AG09319 (cell line): ENCODE measurements around the gene KCNJ5.

Experiments
- DNase-seq: peaks from one replicate; pipeline ENCODE4 v3.0.0-alpha.2; 2010; ENCODE audit warnings: low read depth; ENCODE audit errors: extremely low read depth
- TF ChIP-seq, protein P1 (sequence below): IDR thresholded peaks from 2 replicates; pipeline ENCODE4 v1.5.1; 2011; ENCODE audit warnings: low read depth, mild to moderate bottlenecking, inconsistent platforms, low read length, moderate library complexity

Gene KCNJ5

DNA sequence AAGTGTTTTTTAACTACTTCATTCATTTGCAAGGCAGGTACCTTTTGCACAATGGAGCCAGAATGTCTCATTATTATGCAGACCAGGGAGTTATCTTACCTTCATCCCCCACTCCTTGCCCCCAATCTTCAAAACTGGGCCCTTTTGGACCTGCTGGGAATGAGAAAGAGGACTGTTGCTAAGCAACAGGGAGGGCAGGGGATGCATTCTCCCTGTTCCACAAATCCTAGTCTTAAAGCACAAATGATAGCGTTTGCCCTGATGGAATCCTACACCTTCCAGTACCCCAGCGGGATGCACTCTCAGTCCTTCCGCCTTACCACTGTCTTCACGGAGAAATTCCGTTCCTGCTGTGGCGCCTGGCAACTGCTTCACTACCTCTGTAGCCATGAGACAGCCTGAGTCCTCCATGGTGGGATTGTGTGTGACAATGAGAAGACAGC is 20.0 kb upstream of the KCNJ5 start:
- TF ChIP-seq, protein P1, sequence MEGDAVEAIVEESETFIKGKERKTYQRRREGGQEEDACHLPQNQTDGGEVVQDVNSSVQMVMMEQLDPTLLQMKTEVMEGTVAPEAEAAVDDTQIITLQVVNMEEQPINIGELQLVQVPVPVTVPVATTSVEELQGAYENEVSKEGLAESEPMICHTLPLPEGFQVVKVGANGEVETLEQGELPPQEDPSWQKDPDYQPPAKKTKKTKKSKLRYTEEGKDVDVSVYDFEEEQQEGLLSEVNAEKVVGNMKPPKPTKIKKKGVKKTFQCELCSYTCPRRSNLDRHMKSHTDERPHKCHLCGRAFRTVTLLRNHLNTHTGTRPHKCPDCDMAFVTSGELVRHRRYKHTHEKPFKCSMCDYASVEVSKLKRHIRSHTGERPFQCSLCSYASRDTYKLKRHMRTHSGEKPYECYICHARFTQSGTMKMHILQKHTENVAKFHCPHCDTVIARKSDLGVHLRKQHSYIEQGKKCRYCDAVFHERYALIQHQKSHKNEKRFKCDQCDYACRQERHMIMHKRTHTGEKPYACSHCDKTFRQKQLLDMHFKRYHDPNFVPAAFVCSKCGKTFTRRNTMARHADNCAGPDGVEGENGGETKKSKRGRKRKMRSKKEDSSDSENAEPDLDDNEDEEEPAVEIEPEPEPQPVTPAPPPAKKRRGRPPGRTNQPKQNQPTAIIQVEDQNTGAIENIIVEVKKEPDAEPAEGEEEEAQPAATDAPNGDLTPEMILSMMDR: no peak
- no peak for DNase-seq

DNA sequence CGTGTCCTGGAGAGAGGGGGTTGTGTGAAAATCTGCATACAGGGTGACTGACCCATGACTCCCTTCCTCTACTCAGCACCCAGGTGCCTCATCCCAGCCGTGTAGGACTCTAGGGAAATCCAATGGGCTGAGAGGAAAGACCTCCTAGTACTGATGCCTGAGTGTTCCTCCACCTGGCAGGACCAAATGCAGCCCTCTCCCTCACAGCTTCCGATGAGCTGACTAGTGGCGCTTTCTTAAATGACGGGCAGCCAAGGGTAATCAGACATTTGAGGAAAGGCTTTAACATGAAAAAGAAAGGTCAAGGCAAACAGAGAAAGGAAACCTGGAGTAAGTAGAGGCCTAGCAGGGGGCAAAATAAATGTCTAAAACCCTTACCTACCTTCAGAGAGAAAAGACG is 19.1 kb upstream of the KCNJ5 start:
- DNase-seq: no peak
- TF ChIP-seq, protein P1: no peak

DNA sequence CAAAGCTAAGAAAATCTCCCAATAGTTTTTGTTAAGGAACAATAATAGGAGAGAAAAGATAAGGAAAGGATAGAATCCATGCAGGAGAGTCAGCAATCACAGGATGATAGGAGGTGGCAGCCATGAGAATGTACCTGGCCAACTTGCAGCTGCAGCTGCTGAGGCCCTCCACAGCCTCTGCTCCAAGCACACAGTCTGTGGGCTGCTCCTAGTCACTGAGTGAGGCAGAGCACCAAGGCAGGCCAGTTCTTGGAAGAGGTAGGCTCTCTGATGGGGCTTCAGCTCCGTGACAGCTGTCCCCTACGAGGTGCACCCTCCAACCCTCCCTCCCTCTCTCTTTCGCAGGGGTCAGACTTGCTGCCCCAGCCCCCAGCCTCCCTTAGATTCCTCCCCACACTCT is 18.6 kb upstream of the KCNJ5 start:
- DNase-seq: no peak
- TF ChIP-seq, protein P1: no peak

DNA sequence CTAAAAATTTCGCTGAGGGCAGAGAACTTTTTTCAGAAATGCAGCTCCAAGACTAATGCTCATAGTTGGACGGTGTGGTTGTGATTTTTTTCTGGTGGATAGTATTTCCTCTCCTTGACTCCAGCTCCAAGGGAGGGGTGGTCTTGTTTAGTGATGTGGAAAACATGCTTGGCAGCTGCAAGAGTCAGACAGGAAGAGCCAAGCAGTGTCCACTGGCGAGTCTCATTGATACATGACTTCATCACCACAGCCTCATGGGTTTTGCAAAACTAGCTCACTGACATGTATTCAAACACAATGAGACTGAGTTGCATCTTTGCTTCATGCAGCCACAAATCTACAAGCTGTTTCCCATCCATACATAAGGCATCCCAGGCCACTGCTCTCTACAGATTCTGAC is 16.7 kb upstream of the KCNJ5 start:
- TF ChIP-seq, protein P1: no peak
- DNase-seq: no peak

DNA sequence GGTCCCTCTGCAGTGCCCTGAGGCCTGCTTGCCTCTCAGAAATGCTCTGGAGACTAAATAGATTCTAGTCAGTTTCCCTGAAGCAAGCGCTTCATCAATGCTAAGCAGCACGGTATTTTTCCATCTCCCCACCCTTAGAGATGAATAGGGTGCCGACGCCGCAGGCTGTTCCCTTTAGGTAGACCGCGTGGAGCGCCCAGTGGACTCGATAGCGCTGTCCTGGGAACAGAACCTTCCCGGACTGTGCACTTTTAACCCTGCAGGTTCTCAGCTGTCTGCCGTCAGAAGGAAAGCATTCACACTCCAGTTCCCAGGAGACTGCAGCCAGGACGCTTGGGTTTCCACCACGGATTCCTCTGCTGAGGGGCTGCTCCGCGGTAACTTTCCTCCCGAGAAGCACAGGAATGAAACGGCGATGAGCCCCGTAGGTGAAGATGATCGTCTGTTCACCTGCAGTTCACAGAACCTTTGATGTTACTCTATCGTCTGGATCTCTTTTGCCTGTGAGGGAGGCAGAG is 15.0 kb upstream of the KCNJ5 start:
- TF ChIP-seq, protein P1: no peak

DNA sequence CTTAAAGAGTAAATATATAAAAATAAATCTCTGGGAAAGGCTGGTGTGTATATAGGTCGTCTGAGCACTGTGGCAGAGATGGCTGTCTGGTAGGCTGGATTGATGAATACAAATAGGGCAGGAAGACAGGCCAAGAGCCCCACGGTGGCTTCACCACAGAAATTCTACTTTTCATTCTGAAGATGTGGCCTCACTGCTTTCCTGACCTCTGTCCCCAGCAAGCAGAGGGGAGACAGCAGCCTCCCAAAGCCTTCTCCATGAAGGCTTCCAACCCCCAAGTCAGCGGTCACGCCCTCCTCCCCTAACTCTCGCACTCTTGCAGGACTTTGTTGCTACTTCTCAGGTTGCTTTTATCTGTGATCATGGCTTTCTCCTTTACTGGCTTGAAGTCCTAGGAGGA is 13.4 kb upstream of the KCNJ5 start:
- DNase-seq: no peak
- TF ChIP-seq, protein P1: no peak

More for the DNA sequence above, 15.0 kb upstream of the KCNJ5 start:
- no peak for DNase-seq

DNA sequence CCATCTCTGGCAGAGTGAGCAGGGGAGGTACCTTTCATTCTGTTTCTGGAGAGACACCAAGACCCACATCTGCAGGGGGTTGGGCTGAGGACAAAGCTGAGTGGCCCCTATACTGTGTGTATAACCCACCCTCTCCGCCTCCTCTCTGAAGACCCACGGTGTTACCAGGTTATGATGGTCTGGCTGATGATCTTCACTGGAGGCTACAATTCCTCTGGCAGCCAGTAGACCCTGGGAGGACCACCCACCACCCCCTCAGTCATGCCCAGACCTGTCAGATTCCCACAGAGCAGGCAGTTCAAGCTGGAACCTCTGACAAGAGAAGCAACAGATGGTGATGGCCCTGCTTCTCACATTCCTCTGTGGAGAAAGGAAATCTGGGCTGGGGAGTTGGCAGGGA is 12.7 kb upstream of the KCNJ5 start:
- DNase-seq: no peak
- TF ChIP-seq, protein P1: no peak
